HUDEP-2 (cell line): ENCODE measurements around the gene WNK1.
"Not testable (repeated sequence)": the region's sequence is repeated elsewhere in the genome, so short reads cannot be mapped to it uniquely, and the experiment has no call there.

Source experiments
- DNase-seq, 76 experiments: peaks; one replicate each; lab custom pipeline; 2025; ENCODE audit not compliant: unreplicated experiment in 76 of 76; lab: John Stamatoyannopoulos, UW

Gene WNK1

DNA sequence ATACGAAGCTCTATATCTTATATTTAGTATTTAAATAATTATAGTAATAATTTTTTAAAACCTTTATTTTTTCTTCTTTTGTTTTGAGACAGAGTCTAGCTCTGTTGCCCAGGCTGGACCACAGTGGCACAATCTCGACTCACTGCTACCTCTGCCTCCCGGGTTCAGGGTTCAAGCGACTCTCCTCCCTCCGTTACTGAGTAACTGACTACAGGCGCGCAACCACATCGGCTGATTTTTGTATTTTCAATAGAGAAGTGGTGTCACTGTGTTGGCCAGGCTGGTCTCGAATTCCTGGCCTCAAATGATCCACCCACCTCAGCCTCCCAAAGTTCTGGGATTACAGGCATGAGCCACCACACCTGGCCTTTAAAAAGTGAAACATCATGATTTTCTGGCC, 13.0 kb upstream of the WNK1 start:
- no peak for DNase-seq

DNA sequence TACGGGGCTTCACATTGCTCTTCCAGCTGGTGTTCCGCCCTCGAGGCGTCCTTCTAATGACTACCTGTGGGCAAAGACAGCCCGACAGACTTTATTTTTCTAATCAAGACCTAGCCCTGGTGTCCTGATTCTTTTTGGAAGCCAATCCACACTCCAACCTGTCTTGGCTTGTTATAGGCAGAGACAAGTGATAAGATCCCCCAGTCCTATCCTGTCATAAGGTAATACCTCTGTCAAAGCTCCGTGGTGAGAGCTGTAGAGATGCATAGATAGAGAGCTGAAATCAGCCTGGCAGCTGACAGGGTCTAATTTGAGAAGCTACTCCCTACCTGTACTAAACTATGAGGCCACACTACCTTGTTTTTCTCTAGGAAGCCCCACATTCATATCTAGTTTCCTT, 11.5 kb upstream of the WNK1 start:
- DNase-seq: no peak

DNA sequence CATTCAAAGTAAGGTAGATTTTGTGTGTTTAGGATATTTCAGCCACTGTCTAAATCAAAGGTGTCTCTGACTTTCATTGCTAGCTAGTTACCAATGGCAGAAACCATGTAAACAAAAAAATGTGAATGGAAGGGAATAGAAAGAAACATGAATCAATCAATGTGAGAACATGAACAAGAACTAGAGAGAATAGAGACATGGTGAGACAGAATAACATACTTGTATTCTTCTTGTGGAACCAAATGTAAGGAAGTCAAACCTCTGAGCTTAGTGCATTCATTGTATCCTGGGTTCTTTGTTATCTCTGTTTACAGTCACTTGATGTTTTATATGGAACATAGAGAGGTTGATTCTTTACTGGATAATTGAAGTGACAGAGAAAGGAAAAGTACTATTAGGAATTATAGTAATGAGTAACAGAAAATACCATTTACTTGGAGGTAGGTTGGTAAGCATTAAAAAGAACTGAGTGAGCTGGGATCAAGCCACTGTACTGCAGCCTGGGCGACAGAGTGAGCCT, 2.6 kb upstream of the WNK1 start:
- peak in 2 of 76 experiments; percentile 17 to 36 for DNase-seq

DNA sequence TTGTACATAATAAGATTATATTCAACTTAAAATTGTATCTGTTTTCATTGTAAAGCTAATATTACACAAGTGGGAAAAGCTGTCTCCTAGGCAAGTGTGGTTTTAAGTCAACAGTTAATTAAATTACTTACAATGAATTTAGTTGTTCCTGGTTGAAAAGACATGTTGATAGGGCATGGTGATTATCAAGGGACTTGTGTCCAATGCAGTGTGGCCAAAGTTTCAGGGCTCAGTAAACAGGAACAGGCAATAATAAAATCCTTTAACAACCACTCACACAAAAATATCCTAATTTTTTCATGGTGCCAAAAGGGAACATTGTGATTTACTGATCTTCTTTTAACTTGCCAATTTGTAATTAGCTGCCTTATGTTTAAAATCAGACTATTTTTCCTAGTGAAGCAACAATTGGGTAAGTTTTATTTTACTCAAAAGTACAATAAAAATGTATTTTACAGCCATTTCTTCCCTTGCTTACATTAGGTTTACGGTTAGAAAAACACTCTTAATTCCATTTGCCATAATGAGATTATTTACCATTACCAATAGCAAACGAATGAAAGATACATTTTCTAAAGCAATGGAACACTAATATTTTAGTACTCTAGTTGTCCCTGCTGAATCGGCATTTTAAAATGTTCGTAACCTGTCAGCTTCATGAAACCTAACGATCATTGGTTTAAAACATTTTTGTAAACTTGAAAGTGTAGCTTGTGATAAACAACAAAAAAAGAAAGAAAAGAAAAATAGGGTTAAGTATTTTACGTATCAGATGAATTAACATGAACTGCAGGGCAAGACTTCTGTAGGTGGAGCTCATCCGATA, 1.8 kb upstream of the WNK1 start:
- DNase-seq: peak in 13 of 76 experiments; percentile 7 to 59 (median 19)

DNA sequence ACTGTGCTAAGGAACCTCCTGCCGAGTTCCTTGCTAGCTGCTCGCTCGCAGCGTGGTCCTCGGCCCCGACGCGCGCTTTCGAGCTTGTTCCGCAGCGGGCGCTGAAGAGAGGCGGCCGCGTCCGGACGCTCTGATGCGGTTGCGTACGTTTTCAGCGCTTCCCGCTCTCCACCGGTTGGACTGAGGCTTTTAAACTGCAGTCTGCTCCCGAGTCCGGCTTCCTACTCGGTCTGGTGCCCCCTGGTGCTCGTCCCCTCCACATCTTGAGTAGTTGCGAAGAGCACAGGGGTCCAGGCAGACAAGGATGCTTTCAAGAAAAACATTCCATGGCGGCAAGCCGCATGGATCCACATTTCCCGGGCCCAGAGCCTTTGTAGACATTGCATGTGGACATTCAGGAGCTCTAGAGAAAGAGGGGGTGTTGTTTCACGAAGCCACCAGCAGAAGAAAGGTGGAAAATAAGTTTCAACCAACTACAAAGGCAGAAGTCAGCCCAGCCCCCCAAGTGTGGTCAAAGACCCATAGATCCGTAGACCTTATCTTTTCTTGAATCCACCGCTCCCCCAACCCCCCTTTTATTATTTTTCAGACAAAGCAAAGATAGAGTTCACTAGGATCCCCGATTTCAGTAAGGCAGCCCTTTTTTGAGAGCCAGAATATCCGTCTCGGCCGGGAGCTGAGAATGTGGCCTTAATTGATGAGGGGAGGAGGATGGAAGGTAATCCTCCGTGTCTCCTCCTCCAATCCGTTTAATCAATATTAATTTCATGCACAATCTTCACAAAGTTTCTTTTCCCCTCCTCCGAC, 984 bp upstream of the WNK1 start:
- peak; percentile 34 to 95 (median 89) for DNase-seq

DNA sequence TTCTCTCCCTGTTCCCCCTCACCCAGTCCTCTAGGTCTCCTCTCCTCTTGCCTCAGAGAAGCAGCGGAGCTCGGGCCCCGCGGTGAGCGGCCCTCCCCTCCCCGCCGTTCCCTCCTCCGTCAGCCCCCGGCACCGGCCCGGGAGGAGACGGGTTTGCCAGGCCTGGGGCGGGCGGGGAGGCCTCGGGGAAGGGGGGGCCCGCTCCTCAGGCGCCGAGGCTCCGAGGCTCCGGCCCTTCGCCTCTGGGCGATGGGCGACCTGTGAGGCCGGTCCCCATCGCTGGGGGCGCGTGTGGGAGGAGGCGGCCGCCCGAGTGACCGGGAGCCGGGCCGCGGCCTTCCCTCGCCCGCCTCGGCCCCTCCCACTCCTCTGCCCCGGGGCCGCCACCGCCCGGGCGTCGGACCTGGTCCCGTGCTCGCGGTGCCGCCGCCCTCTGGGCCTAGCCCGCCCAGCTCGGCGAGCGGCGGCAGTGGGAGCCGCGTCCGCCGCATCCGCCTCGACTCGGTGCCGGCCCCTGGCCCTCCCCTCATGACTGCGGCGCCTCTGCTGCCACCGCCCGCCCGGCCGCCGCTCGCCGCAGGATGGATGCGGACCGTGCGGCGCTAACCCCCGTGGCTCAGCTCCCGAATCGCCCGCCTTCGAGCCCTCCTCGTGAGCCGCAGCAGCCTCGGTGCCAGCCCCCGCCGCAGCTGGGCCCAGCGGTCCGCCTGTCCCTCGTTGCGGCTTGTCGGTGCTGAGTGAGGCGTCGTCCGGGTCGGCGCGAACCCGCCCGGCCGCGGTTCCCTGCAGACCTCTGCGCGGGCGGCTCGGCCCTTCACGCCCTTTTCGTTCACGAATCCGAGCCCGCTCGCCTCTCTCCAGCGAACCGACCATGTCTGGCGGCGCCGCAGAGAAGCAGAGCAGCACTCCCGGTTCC, 574 bp downstream of the WNK1 start:
- DNase-seq: peak in 47 of 76 experiments; percentile 15 to 69 (median 44)

DNA sequence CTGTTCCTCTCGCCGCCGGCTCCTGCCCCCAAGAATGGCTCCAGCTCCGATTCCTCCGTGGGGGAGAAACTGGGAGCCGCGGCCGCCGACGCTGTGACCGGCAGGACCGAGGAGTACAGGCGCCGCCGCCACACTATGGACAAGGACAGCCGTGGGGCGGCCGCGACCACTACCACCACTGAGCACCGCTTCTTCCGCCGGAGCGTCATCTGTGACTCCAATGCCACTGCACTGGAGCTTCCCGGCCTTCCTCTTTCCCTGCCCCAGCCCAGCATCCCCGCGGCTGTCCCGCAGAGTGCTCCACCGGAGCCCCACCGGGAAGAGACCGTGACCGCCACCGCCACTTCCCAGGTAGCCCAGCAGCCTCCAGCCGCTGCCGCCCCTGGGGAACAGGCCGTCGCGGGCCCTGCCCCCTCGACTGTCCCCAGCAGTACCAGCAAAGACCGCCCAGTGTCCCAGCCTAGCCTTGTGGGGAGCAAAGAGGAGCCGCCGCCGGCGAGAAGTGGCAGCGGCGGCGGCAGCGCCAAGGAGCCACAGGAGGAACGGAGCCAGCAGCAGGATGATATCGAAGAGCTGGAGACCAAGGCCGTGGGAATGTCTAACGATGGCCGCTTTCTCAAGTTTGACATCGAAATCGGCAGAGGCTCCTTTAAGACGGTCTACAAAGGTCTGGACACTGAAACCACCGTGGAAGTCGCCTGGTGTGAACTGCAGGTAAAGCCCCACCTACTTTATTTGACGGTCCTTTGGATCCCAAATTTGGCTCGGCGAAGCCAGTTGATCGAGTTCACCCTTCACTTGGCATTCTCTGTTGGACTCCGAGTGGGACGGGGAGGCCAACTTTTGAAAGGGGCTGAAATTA, 1.5 kb downstream of the WNK1 start:
- DNase-seq: peak in 47 of 76 experiments; percentile 6 to 67 (median 27)

DNA sequence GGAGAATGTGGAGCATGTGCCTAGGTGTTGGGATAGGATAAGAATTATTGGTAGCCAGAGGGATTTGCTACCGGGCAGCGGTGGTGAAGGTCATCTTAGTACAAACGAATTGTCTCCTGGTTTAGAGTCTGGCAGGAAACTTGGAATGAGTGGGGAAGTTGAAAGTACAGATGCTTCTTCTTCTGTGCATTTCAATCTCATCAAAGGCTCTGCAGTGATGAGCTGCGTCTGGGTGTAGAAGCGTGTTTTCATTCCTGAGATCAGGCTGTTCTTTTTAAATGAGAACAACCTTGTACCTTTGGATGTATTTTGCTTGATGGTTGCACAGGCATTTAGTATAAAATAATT, 2.1 kb downstream of the WNK1 start:
- no peak for DNase-seq

DNA sequence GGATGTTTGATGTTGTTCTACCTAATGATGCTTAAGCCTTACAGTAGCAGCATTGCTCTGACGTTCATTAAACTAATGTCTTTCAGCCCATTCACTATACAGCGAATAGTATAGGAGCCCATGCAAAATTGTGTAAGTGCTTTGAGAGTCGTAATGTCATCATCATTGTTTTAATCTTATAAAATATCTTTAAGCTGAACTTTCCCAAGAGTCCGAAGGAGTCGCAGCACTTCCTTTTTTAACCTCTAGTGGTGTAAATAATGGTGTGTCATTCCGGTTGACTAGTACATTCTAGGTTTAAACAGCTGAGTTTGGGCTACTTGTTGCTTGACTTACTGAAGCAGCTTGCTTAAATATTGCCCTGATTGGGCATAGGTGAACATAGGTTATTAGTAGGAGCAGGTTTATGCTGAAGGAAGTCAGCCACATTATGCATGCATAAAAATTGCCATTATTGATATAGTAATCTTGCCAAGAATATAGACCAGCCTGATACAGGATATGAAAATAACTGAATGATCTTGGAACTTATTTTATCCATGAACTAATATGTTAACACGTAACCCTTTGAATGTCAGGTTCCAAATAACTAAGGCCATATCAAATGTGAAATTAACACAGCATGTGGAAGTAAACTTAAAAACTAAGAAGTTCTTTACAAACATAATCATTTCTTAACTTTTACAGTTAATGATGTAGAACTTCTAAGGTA, 2.6 kb downstream of the WNK1 start:
- DNase-seq: peak in 29 of 76 experiments; percentile 2 to 64 (median 28)

DNA sequence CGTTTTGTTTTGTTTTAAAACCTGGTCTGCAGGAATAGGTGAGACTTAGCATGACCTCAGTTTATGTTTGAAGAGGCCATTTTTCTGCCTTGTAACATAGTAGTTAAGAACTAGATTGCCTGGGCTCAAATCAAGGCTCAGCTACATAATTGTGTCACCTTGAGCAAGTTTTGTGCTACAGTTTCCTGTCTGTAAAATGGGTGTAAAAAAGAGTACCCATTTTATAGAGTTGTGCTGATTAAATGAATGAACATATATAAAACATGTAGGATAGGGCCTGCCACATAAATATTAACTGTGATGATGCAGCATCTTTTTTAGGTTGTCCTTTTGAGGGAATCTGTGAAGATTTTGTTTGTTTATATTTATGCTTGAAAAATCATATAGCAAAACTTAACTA, 7.2 kb downstream of the WNK1 start:
- DNase-seq: no peak

DNA sequence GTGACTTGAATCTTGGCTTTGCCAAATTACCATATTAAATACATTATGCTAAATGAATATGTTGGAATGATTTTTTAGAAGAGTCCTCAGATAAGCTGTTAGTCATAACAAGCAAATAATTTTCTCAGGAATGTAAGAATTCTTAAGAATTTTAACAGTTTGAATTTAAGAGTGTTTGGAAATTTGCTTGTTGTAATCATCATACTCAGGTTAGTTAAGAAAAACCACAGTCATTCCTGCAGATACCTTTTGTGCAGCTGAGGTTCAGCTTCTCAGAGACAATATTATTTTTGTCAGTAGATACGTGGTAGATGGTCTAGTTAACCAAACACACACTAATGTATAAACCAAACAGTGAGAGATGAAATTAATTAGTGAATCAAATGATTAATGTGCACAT, 8.9 kb downstream of the WNK1 start:
- DNase-seq: no peak

DNA sequence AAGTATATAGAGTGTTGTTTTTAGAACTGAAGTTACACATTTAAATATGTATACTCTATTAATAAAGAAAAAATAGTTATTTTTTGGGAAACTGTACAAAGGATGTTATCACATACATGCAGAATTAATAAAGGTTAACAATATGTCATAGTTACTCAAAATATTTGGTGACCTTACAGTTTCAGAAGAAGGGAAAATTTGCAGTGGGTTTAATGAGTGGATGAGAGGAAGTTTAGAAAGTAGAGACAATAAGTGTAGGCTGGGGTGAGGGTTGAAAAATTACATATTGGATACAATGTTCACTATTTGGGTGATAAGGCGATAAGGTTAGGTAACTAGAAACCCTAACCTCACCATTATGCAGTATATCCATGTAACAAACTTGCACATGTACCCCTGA, 13.5 kb downstream of the WNK1 start:
- no peak for DNase-seq

DNA sequence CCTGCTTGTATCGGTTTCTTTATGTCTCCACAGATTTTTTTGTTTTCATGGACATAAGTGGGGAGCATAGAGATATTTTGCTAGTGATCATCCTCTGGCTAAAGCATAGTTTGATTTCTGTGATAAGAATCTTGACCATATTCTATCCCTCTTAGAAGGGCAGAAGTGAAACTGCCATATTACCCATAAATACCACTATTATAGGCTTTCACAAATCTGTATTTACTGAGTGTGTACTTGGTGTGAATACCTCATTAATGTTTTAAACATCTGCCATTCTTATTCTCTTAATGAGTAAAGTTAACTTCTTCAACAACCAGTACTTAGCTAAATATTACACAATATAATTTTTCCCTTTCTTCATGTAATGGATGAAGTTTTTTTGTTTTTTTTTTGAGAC, 16.1 kb downstream of the WNK1 start:
- no peak for DNase-seq

DNA sequence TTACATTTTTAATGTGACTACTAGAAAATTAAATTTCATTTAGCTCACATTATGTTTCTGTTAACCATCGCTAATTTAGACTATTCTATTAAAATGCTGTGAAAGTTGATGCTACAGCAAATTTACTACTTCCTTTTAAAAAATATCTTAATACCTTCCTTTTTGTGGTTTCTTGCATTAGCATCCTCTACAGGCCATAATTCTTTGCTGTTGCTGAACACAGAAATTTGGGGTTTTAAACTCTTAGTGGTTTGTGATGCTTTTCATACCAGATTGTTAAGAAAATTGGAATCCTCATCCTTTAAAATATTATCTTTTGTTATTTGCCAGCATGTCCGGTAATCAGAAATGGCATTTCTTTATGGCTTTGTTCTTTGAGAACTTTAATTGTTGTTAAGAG, 18.1 kb downstream of the WNK1 start:
- DNase-seq: no peak

DNA sequence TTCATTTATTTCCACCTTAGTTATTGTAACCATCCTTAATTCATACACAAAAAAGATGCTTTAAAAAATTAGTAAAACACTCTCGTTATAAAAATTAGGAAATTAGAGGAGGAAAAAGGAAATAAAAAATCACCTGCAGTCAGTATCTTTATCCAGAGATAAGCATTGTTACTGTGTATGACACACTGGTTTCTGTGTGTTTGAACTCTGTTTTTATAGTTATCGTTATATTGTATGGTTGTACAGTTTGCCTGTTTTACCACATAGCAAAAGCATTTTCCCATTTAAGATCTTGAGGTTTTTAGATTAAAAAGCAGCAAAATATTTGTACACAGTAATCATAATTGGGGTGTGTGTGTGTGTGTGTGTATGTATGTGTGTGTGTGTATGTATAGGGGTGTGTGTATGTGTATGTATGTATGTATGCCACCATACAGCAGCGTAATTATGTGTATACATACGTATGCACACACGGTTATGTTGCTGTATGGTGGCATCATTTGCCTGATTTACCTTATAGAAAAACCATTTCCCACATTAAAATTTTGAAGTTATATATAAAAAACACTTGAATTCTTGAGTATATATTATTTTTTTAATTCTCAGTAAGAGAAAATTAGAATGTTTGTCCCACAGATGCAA, 19.8 kb downstream of the WNK1 start:
- no peak for DNase-seq

DNA sequence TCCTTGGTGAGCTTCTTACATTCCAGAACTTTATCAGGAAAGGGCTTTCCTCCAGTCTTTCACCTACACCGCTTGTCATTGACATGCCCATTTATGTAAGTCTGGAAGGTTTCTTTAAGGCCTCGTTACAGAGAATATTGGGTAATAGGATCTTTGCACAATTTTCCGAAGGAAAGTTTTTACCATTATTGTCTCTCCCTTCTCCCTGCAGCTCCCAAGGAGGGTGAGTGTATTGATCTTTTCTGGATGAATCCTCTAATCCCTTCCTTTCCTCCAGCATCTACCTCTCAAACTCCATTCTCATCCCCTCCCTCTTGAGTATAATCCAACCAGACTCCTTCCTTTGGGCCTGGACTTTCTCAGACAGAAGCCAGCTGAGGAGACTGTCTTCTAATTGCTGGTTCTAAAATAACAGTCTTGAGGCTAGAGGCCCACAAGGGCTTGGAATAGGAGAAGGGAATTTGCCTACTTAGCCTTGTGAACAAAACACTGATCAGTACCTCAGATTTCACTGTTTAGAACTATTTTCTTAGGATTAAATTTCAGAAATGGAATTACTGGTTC, 21.8 kb downstream of the WNK1 start:
- DNase-seq: no peak

DNA sequence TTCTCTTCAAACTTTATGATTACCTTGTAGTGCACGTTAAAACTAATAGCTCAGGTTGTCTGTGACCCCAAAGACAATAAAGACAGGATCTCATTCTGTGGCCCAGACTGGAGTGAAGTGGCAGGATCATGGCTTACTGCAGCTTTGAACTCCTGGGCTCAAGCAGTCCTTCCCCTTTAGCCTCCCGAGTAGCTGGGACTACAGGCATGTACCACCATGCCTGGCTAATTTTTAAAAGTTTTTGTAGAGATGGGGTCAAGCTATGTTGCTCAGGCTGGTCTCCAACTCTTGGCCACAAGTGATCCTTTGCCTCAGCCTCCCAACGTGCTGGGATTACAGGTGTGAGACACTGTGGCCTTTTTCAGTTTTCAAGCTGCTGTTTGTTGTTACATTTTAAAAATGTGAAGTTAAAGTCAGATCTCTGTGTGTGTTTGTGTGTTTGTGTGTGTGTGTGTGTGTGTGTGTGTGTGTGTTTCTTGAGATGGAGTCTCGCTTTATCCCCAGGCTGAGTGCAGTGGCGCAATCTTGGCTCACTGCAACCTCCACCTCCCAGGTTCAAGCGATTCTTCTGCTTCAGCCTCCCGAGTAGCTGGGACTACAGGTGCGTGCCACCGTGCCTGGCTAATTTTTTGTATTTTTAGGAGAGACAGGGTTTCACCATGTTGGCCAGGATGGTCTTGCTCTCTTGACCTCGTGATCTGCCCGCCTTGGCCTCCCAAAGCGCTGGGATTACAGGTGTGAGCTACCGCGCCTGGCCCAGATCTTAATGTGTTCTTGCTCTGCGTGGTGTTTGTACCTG, 23.8 kb downstream of the WNK1 start:
- DNase-seq: not testable (repeated sequence)
